ENCODE measurements around the gene TTLL8.

DNA sequence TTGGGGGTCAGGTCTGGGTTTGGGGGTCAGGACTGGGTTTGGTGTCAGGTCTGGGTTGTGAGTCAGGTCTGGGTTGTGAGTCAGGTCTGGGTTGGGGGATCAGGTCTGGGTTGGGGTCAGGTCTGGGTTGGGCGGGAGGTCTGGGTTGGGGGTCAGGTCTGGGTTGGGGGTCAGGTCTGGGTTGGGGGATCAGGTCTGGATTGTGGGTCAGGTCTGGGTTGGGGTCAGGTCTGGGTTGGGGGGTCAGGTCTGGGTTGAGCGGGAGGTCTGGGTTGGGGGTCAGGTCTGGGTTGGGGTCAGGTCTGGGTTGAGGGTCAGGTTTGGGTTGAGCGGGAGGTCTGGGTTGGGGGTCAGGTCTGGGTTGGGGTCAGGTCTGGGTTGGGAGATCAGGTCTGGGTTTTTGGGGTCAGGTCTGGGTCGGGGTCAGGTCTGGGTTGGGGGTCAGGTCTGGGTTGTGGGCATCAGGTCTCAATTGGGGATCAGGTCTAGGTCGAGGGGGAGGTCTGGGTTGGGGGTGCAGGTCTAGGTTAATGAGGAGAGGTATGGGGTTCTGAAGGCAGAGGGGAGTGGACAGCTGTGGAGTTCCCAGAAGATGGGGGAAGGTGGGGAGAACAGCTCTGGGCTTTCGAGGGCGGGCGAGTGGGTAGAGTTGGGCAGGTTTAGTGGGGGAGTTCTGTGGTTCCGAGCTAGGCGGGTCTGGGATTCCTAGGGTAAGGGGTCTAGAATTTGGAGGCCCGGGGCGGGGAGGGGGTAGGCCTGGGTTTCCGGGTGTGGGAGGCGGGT lies 629 bp downstream of the TTLL8 start:
- TF ChIP-seq, protein P1, sequence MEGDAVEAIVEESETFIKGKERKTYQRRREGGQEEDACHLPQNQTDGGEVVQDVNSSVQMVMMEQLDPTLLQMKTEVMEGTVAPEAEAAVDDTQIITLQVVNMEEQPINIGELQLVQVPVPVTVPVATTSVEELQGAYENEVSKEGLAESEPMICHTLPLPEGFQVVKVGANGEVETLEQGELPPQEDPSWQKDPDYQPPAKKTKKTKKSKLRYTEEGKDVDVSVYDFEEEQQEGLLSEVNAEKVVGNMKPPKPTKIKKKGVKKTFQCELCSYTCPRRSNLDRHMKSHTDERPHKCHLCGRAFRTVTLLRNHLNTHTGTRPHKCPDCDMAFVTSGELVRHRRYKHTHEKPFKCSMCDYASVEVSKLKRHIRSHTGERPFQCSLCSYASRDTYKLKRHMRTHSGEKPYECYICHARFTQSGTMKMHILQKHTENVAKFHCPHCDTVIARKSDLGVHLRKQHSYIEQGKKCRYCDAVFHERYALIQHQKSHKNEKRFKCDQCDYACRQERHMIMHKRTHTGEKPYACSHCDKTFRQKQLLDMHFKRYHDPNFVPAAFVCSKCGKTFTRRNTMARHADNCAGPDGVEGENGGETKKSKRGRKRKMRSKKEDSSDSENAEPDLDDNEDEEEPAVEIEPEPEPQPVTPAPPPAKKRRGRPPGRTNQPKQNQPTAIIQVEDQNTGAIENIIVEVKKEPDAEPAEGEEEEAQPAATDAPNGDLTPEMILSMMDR (IDR thresholded peaks at IDR 0.05) = no peak
- no peak for TF ChIP-seq POLR2A (IDR thresholded peaks at IDR 0.05)
- no peak for TF ChIP-seq EP300 (IDR thresholded peaks at IDR 0.05)
